COLO668 (cell line): ENCODE results near the gene NRAP.

ENCODE experiments used
- DNase-seq: peaks from one replicate; lab custom pipeline; 2025; ENCODE audit not compliant: unreplicated experiment; lab: John Stamatoyannopoulos, UW

The NRAP gene

GRCh38 chr10:113644185-113645120 is 19.4 kb downstream of the NRAP start:
- DNase-seq, result no peak

- no peak for DNase-seq
Measured at GRCh38 chr10:113643183-113643582, 20.7 kb downstream of the NRAP start.

DNA sequence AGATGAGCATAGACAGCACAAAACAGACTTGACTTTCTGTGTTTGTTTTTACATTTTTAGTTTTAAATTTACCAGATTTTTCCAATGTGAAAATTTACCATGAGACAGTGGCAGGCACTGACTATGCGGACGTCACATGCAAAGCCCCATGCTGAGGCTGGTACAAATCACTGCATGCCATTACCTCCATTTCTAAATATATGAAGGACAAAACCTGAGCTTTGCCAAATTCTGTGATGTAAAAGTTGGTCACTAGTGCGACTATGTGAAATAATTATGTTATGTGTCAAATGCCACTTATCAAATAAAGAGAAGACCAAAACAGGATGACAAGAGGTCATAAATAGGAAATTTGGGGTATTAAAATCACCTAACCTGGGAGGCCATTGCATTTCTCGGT is 22.1 kb downstream of the NRAP start:
- no peak for DNase-seq

DNA sequence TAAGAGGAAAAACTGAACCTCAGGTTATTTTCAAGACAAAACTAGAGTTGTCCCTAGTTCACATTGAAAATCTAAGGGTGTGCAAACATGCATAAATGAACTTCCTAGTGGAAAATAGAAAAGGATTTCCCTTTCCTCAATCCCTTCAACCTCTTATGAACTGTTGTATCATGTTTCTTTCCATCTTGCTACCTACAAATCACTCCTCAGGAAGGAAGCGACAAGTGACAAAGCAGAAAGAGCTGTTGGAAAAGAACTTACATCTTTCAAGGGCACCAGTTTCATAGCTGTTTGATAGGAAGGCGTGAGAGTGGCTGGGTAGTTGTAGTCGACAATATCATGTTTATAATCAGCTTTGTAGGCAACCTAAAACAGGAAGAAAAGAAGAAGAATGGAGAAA is 23.9 kb downstream of the NRAP start:
- DNase-seq, result no peak

DNA sequence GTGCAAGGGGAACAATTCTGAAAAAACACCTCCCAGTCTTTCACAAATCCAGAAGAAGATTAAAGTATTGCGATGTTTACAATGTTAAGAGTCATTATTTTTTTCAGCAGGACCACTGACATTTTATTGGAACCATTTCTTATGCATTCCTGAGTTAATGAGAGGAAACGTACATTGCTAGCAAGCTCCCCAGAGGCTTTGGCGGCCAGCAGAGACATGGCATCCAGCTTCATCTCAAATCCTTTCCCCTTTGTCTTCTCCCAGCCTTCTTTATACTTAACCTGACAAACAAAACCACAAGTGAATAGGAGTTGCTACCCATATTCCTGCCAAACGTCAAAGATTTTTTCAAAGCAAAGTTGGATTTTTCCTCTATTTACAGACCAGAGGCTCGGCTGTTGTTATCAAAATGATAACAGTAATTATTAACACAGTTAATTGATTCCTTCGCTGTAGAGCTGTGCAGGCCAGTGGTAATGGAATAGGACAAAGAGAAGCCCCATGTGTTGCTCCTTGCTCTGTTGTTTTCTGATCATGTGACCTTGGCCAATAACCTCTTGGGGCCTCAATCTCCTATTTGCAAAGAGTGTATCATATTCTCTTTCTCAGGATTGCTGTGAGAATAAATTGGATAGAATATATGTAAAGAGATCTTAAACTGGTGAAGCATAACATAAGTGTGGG is 32.0 kb downstream of the NRAP start:
- no peak for DNase-seq

DNA sequence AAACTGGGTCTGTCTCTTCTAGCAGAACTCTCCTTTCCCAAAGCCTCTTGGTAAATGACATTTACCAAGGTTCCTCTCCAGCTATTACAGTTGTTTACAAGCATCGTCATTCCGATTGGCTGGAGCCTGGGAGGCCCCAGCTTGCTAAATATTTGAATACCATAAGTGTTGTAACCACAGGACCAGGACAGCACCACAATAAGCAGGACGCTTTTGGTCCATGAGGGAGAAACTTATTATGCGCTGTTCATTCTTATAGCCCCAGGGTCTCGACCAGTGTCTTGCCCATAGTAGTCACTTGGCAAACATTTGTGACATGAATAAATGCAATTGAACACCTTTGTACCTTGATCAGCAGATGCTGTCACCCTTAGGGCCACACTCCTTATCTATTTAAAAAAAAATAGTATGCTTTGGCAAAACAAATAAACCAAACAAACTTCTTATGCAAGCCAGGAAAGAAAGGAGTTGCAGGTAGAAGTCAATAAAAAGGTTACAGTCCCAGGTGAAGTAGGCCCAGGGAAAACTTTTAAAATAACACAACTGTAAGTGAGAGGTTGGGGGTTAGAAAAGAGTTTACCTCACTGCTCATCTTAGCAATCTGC is 32.8 kb downstream of the NRAP start:
- DNase-seq, result no peak

- no peak for DNase-seq
Measured at GRCh38 chr10:113628607-113629153, 35.2 kb downstream of the NRAP start.

DNA sequence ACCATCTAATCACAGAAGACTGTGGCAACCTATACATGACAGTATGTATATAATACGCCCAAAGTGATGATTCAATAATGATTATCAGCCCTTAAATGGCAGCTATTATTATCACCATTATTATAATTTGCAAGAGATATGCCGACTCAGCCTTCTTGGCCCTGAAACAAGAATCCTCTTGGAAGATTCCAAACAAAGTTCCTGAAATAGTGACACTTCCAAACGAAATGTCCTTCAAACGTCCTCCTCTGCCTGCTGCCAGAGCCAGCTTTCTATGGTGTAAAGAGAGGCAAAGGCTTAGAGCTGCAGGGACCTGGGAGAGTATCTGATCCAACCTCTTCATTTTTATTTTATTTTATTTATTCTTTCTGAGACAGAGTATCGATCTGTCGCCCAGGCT is 36.0 kb downstream of the NRAP start:
- no peak for DNase-seq

DNA sequence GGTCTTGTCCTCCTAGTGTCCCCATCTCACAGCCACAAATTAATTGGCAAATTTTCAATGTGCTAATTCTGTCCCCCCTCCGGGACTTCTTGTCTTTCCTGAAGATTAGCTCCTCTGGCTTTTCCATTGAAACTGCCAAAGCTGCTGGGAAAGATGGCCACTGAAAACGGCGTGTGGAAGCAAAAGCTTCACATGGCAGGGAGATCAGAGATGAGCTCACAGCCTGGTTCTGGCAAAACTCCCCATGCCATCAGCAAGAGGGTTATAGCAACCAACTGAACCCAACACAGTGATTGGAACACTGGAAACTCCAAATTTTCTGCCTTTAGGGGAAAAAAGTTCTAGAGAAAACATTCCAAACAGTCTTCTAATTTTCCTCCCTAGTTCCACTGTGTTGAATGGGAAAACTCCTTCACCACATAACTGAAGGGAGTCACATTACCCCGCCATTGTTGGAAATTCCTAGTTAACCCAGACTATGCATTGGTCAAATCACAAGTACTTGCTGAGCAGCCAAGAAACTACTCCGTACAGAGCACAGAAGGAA is 37.0 kb downstream of the NRAP start:
- no peak for DNase-seq

- no peak for DNase-seq
Measured at GRCh38 chr10:113625461-113626186, 38.2 kb downstream of the NRAP start.

GRCh38 chr10:113622831-113623230 is 41.0 kb downstream of the NRAP start:
- DNase-seq, result no peak

GRCh38 chr10:113621799-113622198 is 42.0 kb downstream of the NRAP start:
- no peak for DNase-seq

DNA sequence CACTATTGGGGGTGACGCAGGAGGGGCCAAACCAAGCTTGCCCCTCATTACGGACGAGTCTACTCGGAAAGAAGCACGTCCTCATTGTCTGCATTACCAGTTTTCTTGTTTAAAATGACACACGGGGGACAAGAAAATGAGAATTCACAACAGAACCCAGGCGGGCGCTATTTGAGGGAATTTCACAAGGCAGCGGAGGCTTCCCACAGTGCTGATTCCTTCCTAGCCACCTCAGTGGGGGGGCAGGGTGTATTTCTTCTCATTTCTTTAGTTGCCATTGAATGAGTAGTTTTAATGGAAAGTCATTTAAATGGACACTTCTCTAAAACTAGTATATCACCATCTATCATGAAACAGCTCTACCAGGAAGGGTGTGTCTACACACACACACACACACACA is 42.9 kb downstream of the NRAP start:
- no peak for DNase-seq

DNA sequence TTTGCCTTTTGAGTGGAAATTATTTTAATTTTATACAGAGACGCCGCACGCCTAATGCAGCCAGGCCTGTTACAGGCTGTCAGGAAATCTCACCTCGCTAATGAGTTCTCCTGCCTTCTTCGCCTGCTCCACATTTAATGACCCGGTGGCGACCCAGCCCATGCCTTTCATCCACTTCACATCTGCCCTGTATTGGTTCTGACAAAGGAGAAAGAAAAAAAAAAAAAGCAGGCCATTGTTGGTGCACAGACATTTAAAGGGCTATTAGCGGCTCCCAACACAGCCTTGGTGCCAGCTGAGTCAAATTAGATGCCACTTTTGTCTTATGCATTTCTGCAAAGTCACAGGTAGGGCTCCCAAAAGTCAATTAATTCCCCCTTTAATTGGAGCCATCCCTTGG is 43.3 kb downstream of the NRAP start:
- no peak for DNase-seq

- no peak for DNase-seq
Measured at GRCh38 chr10:113619401-113619800, 44.4 kb downstream of the NRAP start.

DNA sequence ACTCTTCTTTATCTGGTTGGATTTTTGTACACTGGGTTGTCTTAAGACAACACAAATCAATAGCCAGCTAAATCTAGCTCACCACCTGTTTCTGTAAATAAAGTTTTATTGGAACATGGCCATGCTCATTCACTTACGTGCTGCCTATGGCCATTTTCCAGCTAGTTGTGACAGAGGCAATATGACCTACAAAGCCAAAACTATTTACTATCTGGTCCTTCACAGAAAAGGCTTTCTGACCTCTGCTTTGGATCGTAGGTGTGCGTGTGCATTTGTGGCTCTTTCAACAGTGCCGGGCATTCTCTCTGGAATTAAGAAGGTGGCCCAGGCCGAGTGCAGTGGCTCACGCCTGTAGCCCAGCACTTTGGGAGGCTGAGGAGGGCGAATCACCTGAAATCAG is 45.5 kb downstream of the NRAP start:
- DNase-seq, result no peak

DNA sequence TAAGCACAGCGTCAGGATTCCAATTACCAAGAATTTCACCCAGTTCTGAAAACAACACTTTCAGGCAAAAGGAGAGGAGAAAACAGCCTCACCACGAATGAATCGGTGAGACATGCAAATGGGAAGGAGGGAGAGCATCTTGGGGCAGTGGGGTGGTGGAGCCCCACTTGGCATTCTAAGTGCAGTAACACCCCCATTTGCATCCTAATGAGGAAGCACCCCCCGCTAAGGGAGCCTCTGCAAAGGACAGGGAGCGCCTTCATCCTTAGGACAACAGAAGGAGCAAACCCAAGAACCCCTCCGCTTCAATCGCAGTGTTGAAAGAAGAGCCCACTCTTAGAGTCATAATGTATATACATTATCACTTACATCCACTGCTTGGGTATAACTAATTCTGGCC is 46.8 kb downstream of the NRAP start:
- no peak for DNase-seq

GRCh38 chr10:113616244-113617074 is 47.4 kb downstream of the NRAP start:
- DNase-seq, result no peak

- no peak for DNase-seq
Measured at GRCh38 chr10:113613977-113614690, 49.7 kb downstream of the NRAP start.
